HG03025 (cell line): ENCODE measurements around the gene MFGE8.

Experiments used
- ATAC-seq: cut with Tn5 transposase; IDR thresholded peaks from one replicate; pipeline ENCODE4 v1.9.1; 2021; ENCODE audit warnings: mild to moderate bottlenecking, moderate library complexity; ENCODE audit not compliant: unreplicated experiment, low FRiP score

MFGE8 gene

GRCh38 chr15:88900982-88901418 is 12.2 kb downstream of the MFGE8 start:
- no peak for ATAC-seq

GRCh38 chr15:88900309-88900981 is 12.7 kb downstream of the MFGE8 start:
- ATAC-seq = no peak

- ATAC-seq = no peak
Measured at GRCh38 chr15:88899251-88899650, 13.9 kb downstream of the MFGE8 start.

DNA sequence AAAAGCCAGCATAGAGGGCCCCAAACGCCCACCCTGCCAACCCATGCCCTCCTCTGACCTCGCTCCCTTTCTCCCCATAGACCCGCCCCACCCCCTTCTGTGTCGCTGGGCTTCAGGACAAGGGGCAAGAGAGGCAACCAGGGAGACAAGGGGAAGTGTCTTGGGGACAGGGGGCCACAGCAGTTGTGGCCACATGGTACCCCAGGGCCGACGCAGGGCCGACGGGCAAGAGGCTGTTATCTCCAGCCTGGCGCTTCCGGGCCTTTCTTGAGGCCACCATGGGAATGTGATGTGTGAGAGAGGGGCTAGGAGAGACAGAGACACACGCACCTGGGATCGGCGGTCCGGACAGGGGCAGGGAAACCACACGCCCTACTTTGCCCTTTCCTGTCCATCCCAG is 14.4 kb downstream of the MFGE8 start:
- no peak for ATAC-seq

GRCh38 chr15:88897456-88898194 is 15.6 kb downstream of the MFGE8 start:
- no peak for ATAC-seq

DNA sequence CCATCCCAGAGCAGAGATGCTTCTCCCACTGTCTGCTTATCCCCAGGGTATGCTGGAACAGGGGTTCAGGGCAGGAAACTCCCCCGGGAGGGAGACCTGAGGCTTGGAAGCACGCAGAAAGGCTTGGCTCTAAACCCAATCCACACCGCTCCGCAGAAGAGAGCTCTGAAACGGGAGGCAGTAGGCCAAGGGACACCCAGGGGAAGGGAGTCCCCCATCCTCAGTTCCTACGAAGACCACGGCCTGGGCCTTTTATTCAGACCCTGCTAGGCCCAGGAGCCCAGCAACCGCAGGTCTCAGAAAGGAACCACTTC is 16.1 kb downstream of the MFGE8 start:
- no peak for ATAC-seq

DNA sequence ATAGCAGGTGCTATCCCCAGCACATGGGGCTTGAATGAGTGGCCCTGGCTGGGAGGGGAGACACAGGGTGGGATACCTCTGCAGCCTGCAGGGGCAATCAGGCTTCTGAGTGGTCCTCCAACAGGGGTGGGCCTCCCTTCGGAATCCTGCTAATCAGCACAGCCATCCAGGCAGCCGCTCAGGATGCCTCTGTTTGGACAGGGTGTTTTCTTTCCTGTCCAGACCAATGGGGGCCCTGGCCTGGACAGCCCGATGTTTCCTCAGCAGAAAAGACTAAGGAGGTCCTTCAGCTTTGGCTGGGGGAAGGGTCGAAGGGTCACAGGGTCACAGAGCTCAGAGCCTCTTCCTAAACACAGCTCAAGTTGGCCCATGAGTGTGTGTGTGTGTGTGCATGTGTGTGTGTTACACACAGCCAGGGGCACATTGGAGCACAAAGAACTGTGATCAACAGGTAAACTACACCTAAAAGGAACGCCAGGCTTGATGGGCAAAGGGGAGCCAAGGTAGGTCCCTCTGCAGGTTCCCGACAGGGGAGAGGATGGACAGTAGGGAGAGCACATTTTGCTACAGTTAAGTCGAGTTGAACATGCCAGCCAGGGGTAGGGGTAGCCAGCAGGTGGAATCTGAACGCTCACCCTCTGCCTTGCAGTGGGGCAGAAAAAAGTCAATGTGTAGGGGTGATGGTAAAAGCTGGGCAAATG is 16.7 kb downstream of the MFGE8 start:
- ATAC-seq = no peak

DNA sequence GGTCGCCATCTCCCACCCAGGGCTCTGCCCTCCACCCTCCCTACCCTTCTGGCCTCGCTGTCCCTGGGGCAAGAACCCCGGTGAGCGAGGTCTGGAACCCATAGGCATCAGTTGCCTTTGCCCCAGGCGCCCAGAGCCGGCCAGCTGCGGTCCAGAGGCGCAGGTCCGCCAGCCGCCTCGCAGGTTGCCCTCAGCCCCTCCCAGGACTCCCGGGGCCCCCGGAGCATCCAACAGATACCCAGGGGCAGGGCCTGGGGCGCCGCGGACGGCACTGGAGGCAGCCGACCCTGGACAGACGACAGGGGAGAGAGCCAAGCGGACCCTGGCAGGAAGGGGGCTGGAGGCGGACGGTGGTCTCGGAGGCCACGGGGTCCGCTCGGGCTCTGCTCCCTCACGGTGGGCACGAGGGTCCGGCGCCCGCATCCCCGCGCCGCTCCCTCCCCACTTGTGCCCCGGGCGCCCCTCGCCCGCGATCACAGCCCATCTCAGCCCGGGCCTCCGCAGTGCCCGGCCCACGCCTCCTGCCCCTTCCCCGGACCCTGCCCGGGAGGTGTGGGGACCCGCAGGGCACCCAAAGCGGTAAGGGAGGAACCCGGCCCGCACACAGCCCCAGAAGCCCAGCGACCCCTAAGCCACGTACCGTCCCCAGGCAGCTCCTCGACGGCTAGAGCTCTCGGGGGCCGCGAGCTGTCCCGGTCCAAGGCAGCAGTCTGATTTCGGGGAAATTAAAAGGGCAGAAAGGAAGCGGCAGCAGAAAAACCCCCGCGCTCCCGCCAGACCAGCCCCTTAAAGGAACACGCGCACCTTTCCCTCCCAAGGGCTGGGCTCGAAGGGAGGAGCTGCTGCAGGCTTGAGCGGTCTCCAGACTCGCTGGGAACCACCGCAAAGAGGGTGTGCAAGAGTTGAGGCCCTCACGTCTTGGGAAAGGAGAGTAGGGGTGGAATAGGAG is 18.1 kb downstream of the MFGE8 start, which contains the start of gene HAPLN3:
Gene HAPLN3, minus strand, starts transcription at position 726 of the 949 bp plus-strand sequence. CDS start 8,246 bp downstream, outside the sequence.
- no peak for ATAC-seq

DNA sequence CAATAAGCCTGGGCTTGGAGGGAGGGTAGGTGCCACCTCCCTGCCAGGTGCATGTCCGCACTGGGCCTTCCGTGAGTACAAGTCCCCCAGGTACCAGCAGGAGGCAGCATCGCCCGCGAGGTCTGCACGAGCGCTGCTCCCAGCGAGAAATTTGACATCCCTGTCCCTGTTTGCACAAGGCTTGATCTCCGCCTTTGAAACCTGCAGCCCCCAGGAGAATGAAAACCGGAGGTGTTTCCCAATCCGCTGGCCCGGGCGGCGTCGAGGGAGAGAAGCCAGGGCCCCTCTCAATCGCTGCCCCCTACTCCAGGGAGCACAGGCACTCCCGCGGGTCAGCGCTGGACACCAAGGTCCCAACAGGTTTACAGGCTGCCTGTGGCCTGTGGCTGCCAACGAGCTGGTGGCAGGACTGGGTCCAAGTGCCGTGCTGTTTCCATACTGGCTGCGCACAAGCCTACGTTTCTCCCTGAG is 18.8 kb downstream of the MFGE8 start:
- ATAC-seq = no peak

- no peak for ATAC-seq
Measured at GRCh38 chr15:88891540-88892254, 21.5 kb downstream of the MFGE8 start.

DNA sequence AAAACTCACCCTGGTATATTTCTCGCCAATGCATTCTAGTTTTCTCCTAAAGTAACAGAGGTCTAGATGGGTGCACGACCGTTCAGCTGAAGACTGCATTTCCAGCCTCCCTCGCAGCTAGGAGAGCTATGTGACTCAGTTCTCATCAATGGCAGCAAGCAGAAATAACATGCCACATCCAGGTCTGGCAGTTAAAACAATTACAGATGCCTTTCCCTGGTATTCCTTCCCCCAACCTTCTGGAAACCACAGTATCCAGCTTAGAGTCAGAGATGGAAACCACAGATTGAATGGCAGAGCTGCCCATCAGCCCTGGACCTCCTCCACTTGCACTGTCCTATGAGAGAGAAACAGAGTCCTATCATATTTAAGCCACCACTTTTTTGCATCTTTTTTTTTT is 22.7 kb downstream of the MFGE8 start:
- ATAC-seq = no peak

GRCh38 chr15:88888719-88889118 is 24.5 kb downstream of the MFGE8 start:
- ATAC-seq = no peak

DNA sequence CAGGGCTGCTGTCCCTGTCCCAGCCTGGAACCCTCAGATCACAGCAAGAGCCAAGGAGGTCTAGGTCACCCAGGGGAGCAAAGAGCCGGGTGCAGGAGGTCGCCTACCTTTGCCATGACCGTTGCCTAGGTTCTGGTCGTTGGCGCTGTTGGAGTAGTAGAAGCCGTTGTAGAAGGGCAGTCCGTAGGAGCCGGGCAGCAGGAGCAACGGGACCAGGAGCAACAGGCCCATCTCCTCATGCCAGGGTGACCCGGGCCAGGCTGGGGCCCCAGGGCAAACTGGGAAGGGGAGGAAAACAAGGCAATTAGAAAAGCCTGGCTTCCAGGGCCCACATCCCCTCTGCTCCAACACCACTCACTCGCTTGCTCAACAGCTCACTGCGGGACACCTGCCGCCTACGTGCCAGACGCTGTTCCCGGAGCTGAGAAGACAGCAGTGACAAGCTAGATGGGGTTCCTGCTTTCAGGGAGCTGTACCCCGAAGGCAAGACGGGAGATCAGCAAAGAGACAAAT is 26.1 kb downstream of the MFGE8 start:
- ATAC-seq = no peak

DNA sequence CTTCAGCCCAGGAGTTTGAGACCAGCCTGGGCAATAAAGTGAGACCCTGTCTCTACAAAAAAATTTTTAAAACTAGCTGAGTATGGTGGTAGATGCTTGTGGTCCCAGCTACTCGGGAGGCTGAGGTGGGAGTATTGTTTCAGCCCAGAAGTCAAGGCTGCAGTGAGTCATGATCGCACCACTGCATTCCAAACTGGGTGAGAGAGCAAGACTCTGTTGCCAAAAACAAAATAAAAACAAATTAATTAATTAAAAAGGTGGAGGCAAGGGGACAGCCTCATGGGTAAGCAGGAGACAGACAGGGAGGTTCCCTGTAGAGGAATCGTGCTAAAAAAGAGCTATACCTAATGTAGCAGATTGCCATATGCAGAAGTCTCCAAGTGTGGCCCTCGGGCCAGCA is 30.4 kb downstream of the MFGE8 start:
- ATAC-seq = no peak

- no peak for ATAC-seq
Measured at GRCh38 chr15:88881775-88882174, 31.4 kb downstream of the MFGE8 start.

- ATAC-seq = no peak
Measured at GRCh38 chr15:88880944-88881740, 32.0 kb downstream of the MFGE8 start.

DNA sequence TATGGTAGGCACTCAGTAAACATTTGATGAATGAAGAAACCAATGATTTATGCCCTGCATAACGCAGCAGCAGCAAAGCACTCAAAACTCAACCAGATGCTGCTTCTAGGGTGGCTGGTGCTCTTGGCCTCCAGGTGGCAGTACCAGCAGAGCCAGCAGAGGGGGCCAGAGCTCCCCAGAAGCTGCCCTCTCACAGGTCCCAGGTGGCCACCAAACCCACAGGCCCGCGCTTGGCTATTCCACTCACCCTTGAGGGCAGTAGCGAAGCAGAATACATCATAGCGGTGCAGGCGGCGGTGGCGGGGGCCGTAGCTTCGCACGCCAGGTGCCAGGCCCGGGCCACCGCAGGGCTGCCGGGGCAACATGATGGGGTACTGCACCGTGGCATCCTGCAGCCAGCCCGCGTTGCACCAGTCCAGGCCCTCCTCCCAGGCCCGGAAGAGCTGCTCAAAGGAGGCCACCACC is 34.4 kb downstream of the MFGE8 start:
- ATAC-seq = no peak

DNA sequence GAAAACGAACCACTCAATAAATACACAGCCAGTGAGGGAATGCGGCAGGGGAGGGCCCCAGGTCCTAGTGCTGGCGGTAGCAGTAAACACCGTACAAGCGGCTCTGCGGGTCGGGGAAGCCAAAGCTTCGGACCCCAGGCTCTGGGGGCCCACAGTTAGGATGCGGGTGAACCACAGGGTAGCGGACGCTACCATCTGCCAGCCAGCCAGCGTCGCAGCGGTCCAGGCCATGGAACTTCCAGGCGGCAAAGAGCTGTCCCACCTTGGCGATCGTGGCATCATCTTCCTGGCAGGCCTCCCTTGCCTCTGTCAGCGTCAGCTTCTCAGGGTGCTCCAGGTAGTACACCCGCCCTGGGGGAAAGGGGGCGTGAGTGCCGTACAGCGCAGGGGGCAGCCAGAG is 35.3 kb downstream of the MFGE8 start:
- no peak for ATAC-seq

GRCh38 chr15:88877415-88877814 is 35.8 kb downstream of the MFGE8 start:
- ATAC-seq = no peak
